Activated CD4-positive, alpha-beta T cell treated with anti-CD3 and anti-CD28 coated beads for 36 hours (primary cell): Measurements from ENCODE around the gene RNU1-3. TPM values are rescaled to one million over a fixed set of nuclear protein-coding genes. Genes with fewer than 3 reads are reported as not detected.
"Not testable (repeated sequence)": the region's sequence is repeated elsewhere in the genome, so short reads cannot be mapped to it uniquely, and the experiment has no call there.

Experiments
- ATAC-seq: fragments of 200-7000 bp; cut with Tn5 transposase; one replicate; pipeline ENCODE4 v1.10.0; 2021; ENCODE audit warnings: mild to moderate bottlenecking, moderate library complexity
- CTCF ChIA-PET: fragments of 350-600 bp; sonication (Branson Sonifier 250); formaldehyde crosslinking; loops from one replicate; lab custom pipeline; 2021; ENCODE audit warnings: antibody characterized with exemption; lab: Charles Lee
- POLR2A ChIA-PET: fragments of 350-600 bp; sonication (Branson Sonifier 250); formaldehyde crosslinking; loops from one replicate; lab custom pipeline; 2021; ENCODE audit warnings: antibody characterized with exemption, inconsistent platforms; lab: Charles Lee
- DNase-seq: peaks from one replicate; pipeline ENCODE4 v3.0.0-alpha.2; 2020
- H3K27ac Mint-ChIP-seq: one replicate; pipeline ENCODE4 v1.8.0; 2021; ENCODE audit warnings: mixed read lengths
- H3K27me3 Mint-ChIP-seq: one replicate; pipeline ENCODE4 v1.8.0; 2021; ENCODE audit warnings: mixed read lengths
- H3K36me3 Mint-ChIP-seq: one replicate; pipeline ENCODE4 v1.8.0; 2021; ENCODE audit warnings: low read depth, mixed read lengths
- H3K4me1 Mint-ChIP-seq: one replicate; pipeline ENCODE4 v1.8.0; 2021; ENCODE audit warnings: mixed read lengths
- H3K4me3 Mint-ChIP-seq: one replicate; pipeline ENCODE4 v1.8.0; 2021; ENCODE audit warnings: mild to moderate bottlenecking, moderate library complexity, mixed read lengths
- H3K9me3 Mint-ChIP-seq: one replicate; pipeline ENCODE4 v1.8.0; 2021; ENCODE audit warnings: low read depth, mixed read lengths
- intact Hi-C, 2 experiments: fragments of 100-400 bp; cut with DNase I in 1 of 2; cut with micrococcal nuclease in 1 of 2; formaldehyde crosslinking; loops; one replicate each; pipeline versions ENCODE4 v1.14.2 to v1.15.1; 2022 to 2024; cut with DNase I, micrococcal nuclease
- total RNA-seq, 2 experiments: library from RNA; stranded (reverse); gene quantifications; one replicate each; pipeline ENCODE4 v1.2.3, GENCODE V29; 2021

The RNU1-3 gene
- total RNA-seq, 2 experiments from 2014 or later: 1,573 to 2,291 TPM

DNA sequence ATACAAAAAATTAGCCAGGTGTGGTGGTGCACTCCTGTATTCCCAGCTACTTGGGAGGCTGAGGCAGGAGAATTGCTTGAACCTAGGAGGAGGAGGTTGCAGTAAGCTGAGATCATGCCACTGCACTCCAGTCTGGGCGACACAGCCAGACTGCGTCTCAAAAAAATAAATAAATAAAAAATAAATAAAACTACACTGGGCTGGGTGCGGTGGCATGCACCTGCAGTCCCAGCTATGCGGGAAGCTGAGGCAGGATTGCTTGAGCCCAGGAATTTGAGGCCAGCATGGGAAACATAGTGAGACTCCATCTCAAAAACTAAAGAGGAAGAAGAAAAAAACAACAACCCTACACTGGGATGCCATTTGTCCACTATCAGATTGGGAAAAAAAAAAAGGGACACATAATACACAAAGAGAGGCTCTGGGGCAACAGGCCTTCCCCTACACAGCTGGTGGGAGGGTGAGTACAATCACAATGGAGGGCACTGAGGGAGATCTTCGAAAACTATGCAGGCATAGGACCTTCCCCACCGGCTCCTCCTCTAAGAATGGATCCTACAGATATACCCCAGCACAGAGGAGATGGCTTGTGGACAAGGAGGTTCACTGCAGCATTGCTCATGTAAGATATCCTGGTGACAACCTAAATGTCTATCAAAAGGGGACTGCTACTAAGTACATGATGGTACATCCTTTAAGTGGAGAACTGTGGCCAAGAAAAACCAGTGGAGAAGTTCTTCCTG is 33.0 kb downstream of the RNU1-3 start:
- intact Hi-C loops: loop anchor here (10.0 kb wide), 2 partner anchors 71 to 81 kb away; no protein-coding TSS in a partner anchor

GRCh38 chr1:16632044-16632850 is 34.5 kb downstream of the RNU1-3 start:
- CTCF ChIA-PET: interaction anchor here (1.1 to 2.3 kb wide), 3 partner anchors 8 to 17 kb away, joined by 3 to 6 read pairs (median 5); no protein-coding TSS in a partner anchor
- H3K36me3 Mint-ChIP-seq: peaks cover 49% of the 10 kb centered on the region
- POLR2A ChIA-PET: interaction anchor here (0.6 kb wide), 1 partner anchor 13 kb away, joined by 3 read pairs; no protein-coding TSS in a partner anchor
- not testable (repeated sequence) for DNase-seq, H3K27me3 Mint-ChIP-seq, ATAC-seq, H3K9me3 Mint-ChIP-seq, H3K4me3 Mint-ChIP-seq, H3K27ac Mint-ChIP-seq, H3K4me1 Mint-ChIP-seq
- intact Hi-C loops: loop anchor here (10.0 kb wide), 2 partner anchors 73 to 83 kb away; no protein-coding TSS in a partner anchor

More for the DNA sequence above, 33.0 kb downstream of the RNU1-3 start:
- ATAC-seq, H3K4me1 Mint-ChIP-seq, H3K27me3 Mint-ChIP-seq, DNase-seq, H3K4me3 Mint-ChIP-seq, H3K27ac Mint-ChIP-seq, H3K9me3 Mint-ChIP-seq, POLR2A ChIA-PET: not testable (repeated sequence)
- CTCF ChIA-PET: interaction anchor here (2.3 kb wide), 1 partner anchor 13 kb away, joined by 6 read pairs; no protein-coding TSS in a partner anchor
- H3K36me3 Mint-ChIP-seq: peaks cover 36% of the 10 kb centered on the region

DNA sequence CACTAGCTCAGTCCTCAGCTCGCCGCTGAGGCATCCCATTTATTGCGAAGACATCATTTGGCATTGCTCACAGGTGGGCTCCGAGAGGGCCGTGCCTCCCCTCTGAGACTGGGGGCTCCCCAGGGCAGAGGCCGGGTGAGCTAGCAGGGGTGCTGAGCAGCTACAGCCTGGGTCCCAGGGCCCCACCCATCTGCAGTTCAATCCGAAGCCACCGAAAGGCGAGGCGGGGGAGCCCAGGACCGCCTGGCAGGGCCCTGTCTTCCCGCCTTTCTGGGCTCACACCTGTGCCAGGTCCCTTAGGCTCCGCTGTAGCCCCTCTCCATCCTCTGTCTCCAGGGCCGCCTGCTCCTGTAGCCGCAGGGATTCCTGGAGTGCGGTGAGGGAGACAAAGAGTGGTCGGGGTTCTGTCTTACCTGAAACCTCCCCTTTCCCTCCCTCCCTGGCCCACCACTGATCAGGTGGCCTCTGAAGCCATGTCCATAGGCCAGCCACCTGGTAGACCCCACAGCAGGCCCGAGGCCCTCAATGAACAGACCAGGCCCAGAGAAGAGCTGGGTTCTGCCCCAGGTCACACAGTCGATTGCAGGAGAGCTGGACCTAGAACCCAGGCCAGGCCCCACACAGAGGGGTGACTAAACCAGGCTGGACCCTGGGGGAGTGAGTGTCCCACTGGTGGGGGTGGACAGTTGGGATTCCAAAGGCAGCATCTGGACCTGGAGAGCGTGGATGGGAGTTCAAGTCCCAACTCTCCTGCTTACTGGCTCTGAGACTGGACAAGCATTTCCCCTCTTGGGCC is 35.3 kb downstream of the RNU1-3 start:
- POLR2A ChIA-PET: no interaction called here
- peaks cover 53% of the 10 kb centered on the region for H3K36me3 Mint-ChIP-seq

DNA sequence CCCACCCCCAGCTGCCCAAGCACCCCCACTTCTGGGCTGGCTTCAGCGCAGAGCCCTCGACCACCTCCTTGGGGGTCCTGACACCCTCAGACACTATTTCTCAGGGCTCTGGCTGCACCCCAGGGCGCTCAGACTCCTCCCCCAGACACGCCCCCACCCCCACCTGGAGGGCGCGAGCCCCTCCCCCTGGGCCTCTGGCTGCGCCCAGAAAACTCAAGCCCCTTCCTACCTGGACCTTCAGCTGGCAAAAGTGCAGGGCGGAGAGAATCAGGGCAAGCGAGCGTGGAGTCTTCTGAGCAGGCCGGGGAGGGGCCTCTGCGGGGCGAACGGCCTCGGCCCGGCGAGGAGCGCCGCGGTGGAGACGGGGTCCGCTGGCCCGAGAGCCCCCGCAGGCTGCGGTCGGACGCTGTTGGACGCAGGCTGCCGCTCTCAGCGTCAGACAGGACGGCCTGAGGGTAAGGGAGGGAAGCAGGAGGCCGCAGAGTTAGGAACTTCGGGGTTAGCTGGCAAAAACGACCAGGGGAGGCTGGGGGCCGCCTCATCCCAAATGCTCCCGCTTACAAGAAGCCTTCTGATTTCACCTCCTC is 36.0 kb downstream of the RNU1-3 start:
- Mint-ChIP-seq H3K9me3 (no peaks in the 10 kb centered on the region), H3K4me3 (no peak overlapping the region), H3K27ac (no peak overlapping the region), H3K27me3 (no peaks in the 10 kb centered on the region), H3K36me3 (peaks cover 60% of the 10 kb centered on the region), H3K4me1 (no peaks in the 10 kb centered on the region)
- DNase-seq: no peak
- ATAC-seq: no peak
- CTCF ChIA-PET: interaction anchor here (0.8 kb wide), 1 partner anchor 89 kb away, joined by 3 read pairs; no protein-coding TSS in a partner anchor
- intact Hi-C loops: loop anchor here (10.0 kb wide), 2 partner anchors 74 to 84 kb away; no protein-coding TSS in a partner anchor
- POLR2A ChIA-PET: no interaction called here

More for the DNA sequence above, 35.3 kb downstream of the RNU1-3 start:
- ATAC-seq: no peak
- intact Hi-C loops: loop anchor here (10.0 kb wide), 2 partner anchors 73 to 83 kb away; no protein-coding TSS in a partner anchor
- Mint-ChIP-seq H3K27ac (no peak overlapping the region), H3K4me3 (no peak overlapping the region), H3K9me3 (no peaks in the 10 kb centered on the region), H3K4me1 (no peaks in the 10 kb centered on the region), H3K27me3 (no peaks in the 10 kb centered on the region)
- DNase-seq: peak; percentile 11
- CTCF ChIA-PET: interaction anchor here (0.8 to 2.3 kb wide), 3 partner anchors 7 to 89 kb away, joined by 3 to 6 read pairs (median 5); no protein-coding TSS in a partner anchor

DNA sequence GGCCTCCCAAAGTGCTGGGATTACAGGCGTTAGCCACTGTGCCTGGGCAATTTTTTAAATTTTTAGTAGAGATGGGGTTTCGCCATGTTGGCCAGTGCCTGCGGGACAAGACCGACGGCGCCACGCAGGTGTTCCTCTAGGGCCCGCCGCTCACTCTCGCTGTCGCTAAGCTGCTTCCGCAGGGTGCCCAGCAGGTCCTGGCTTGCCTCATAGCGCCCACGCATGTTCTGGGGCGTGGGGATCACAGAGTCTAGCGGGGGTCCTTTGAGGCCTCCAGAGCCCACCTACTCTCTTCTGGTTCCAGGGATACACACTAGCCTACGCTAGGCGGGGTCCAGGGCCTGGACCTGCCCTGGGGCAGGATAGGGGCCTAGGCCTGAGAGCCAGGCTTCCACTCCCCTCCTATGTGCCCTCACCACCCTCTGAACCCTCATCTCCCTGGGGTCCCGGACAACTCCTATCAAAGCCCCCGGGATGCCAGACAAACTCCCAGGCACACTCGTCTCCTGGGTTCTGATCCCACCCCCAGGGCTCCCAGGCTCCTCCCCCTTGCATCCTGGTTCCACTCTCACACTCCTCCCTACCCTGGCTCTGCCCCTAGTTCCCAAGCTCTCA is 36.7 kb downstream of the RNU1-3 start:
- intact Hi-C loops: loop anchor here (10.0 kb wide), 2 partner anchors 75 to 85 kb away; no protein-coding TSS in a partner anchor
- peaks cover 60% of the 10 kb centered on the region for H3K36me3 Mint-ChIP-seq
- DNase-seq, H3K4me3 Mint-ChIP-seq, H3K9me3 Mint-ChIP-seq, ATAC-seq, H3K4me1 Mint-ChIP-seq, CTCF ChIA-PET, H3K27me3 Mint-ChIP-seq, H3K27ac Mint-ChIP-seq, POLR2A ChIA-PET: not testable (repeated sequence)

GRCh38 chr1:16628361-16629111 is 38.2 kb downstream of the RNU1-3 start:
- no peaks in the 10 kb centered on the region for H3K4me1 Mint-ChIP-seq
- H3K36me3 Mint-ChIP-seq: peaks cover 54% of the 10 kb centered on the region
- H3K4me3 Mint-ChIP-seq: no peak overlapping the region
- ChIA-PET POLR2A (no interaction called here), CTCF (interaction anchor here (0.9 to 1.5 kb wide), 2 partner anchors 12 to 17 kb away, joined by 3 to 8 read pairs; no protein-coding TSS in a partner anchor)
- DNase-seq: peak; percentile 26
- H3K27me3 Mint-ChIP-seq: no peaks in the 10 kb centered on the region
- H3K27ac Mint-ChIP-seq: no peak overlapping the region
- intact Hi-C loops: no loop called here
- no peak for ATAC-seq
- no peaks in the 10 kb centered on the region for H3K9me3 Mint-ChIP-seq

DNA sequence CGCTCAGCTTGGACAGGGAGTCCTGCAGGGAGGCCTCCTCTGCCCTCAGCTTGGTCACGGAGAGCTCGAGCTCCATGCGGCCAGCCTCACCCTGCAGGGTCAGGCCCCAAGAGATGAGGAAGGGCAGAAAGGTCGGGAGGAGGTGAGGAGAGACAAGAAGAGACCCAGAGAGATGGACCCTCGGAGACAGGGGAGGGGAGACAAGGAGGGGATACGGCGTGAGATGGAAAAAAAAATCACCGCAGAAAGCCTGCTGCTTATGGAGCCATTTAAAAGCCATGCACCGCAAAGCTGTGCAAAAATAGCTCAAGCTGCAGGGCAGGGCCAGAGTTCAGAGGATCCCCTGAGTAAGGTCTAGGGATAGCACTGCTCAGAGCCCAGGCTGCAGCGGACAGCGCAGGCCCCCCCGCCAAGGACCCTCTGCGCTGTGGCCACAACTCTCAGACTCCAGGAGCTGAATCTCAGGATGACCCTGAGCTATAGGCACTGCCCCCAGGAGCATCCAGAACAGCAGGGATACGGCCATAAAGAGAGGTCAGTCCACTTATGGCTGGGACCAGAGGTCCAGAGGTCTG is 40.3 kb downstream of the RNU1-3 start:
- H3K36me3 Mint-ChIP-seq: peaks cover 45% of the 10 kb centered on the region
- ChIA-PET CTCF (interaction anchor here (0.9 to 2.4 kb wide), 5 partner anchors 9 to 101 kb away, joined by 3 to 32 read pairs (median 9); no protein-coding TSS in a partner anchor), POLR2A (interaction anchor here (1.1 kb wide), 1 partner anchor 17 kb away, joined by 3 read pairs; no protein-coding TSS in a partner anchor)
- H3K9me3 Mint-ChIP-seq, H3K4me3 Mint-ChIP-seq, DNase-seq, H3K27me3 Mint-ChIP-seq, H3K4me1 Mint-ChIP-seq, H3K27ac Mint-ChIP-seq, ATAC-seq, intact Hi-C loops: not testable (repeated sequence)

DNA sequence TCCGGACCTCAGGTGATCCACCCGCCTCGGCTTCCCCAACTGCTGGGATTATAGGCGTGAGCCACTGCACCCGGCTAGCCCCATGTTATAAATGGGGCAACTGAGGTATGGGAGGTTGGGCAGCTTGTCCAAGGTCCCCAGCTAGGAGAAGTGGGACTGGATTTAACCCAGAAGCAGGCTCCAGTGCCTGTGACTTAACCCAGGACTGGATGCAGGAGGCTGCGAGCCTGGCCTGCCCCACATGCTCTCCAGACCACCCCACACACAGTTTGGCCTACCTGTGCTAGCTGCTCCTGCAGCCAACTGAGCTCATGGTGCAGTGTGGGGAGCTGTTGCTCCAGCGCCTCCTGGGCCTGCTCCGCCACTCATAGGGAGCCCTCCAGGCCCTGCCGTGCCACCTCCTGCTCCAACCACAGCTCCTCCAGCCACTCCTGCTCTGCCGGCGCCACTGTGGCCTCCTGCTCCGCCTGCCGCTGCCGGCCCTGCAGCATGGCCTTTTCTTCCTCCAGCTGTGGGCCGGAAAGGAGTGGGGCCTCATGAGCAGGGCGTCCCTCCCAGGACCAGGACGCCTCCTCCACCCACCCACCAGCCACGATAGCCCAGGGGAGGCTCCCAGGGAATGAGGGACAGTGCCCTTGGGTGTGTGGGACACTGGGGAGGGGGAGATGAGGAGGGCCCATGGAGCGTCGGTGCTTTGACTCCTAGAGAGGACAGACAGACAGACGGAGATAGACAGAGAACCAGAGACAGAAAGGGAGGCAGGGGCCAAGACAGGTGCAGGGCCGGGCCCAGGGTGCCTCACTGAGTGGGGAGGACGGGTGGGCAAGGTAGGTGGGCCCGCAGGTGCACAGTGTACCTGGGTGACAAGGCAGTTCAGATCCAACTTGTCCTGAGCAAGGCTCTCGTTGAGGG is 41.0 kb downstream of the RNU1-3 start:
- ChIA-PET CTCF (interaction anchor here (0.9 to 2.4 kb wide), 8 partner anchors 10 to 326 kb away, joined by 3 to 32 read pairs (median 8); partner anchors contain the start of gene NBPF1), POLR2A (interaction anchor here (0.7 to 1.1 kb wide), 2 partner anchors 16 to 271 kb away, joined by 3 to 4 read pairs; no protein-coding TSS in a partner anchor)
- no peak overlapping the region for H3K27ac Mint-ChIP-seq
- ATAC-seq (no peak), DNase-seq (no peak)
- H3K4me1 Mint-ChIP-seq: no peaks in the 10 kb centered on the region
- no peaks in the 10 kb centered on the region for H3K27me3 Mint-ChIP-seq
- no peaks in the 10 kb centered on the region for H3K9me3 Mint-ChIP-seq
- no peak overlapping the region for H3K4me3 Mint-ChIP-seq
- H3K36me3 Mint-ChIP-seq: peaks cover 42% of the 10 kb centered on the region
- intact Hi-C loops: no loop called here
